Tongue (tissue), 2 donors: Measurements from ENCODE around the gene NUDT8. TPM values are rescaled to one million over a fixed set of nuclear protein-coding genes. Genes with fewer than 3 reads are reported as not detected.
"Not testable (repeated sequence)": the region's sequence is repeated elsewhere in the genome, so short reads cannot be mapped to it uniquely, and the experiment has no call there.

Source experiments
- DNase-seq: peaks from one replicate; pipeline ENCODE4 v3.0.0-alpha.2; 2015
- total RNA-seq: library from RNA; depleted of rRNA; stranded (reverse); fragments of >200 nt; gene quantifications from one replicate; pipeline ENCODE4 v1.2.3, GENCODE V29; 2014

Gene NUDT8
- total RNA-seq, 1 donor from 2014 or later = 4.9 TPM

- no peak for DNase-seq
Observed at GRCh38 chr11:67641338-67642172, 11.8 kb upstream of the NUDT8 start.

GRCh38 chr11:67640758-67641337 is 11.1 kb upstream of the NUDT8 start:
- no peak for DNase-seq

- DNase-seq = peak; percentile 68
Observed at GRCh38 chr11:67640021-67640757, 10.5 kb upstream of the NUDT8 start.

GRCh38 chr11:67639438-67639859 is 9.7 kb upstream of the NUDT8 start, which contains the start of gene TBX10:
Gene TBX10, minus strand, starts transcription at chr11:67639763. Its CDS starts 291 bp downstream, at chr11:67639472.
- DNase-seq = no peak

- no peak for DNase-seq
Observed at GRCh38 chr11:67638535-67639437, 9.0 kb upstream of the NUDT8 start.

GRCh38 chr11:67637441-67637840 is 7.7 kb upstream of the NUDT8 start:
- not testable (repeated sequence) for DNase-seq

- no peak for DNase-seq
Observed at GRCh38 chr11:67636962-67637361, 7.2 kb upstream of the NUDT8 start.

GRCh38 chr11:67635231-67635521 is 5.4 kb upstream of the NUDT8 start:
- DNase-seq = no peak

- DNase-seq = no peak
Observed at GRCh38 chr11:67634366-67635230, 4.9 kb upstream of the NUDT8 start.

GRCh38 chr11:67633758-67634365 is 4.1 kb upstream of the NUDT8 start:
- no peak for DNase-seq

- no peak for DNase-seq
Observed at GRCh38 chr11:67632982-67633755, 3.4 kb upstream of the NUDT8 start.

- DNase-seq = no peak
Observed at GRCh38 chr11:67632175-67632981, 2.6 kb upstream of the NUDT8 start.

GRCh38 chr11:67631853-67632174 is 2.1 kb upstream of the NUDT8 start:
- DNase-seq = no peak

GRCh38 chr11:67631411-67631810 is 1.7 kb upstream of the NUDT8 start:
- DNase-seq = no peak

GRCh38 chr11:67630943-67631331 is 1.2 kb upstream of the NUDT8 start:
- DNase-seq = no peak

- peak; percentile 99 for DNase-seq
Observed at GRCh38 chr11:67630228-67630942, 648 bp upstream of the NUDT8 start.

GRCh38 chr11:67628710-67629385 is 889 bp downstream of the NUDT8 start:
- DNase-seq = no peak
